NCI-H82 treated with DMSO at 0.1 percent for 48 hours (cell line): ENCODE data around the gene VKORC1L1.
"Not testable (repeated sequence)": the region's sequence is repeated elsewhere in the genome, so short reads cannot be mapped to it uniquely, and the experiment has no call there.

ENCODE experiments used
- DNase-seq: peaks from one replicate; lab custom pipeline; 2025; ENCODE audit not compliant: unreplicated experiment; lab: John Stamatoyannopoulos, UW

VKORC1L1 gene

GRCh38 chr7:65872776-65873581 is at the start of gene VKORC1L1:
Gene VKORC1L1, plus strand, starts transcription at chr7:65873074. Its CDS starts 298 bp downstream, at chr7:65873372.
- DNase-seq = peak; percentile 62

- DNase-seq = no peak
Observed at GRCh38 chr7:65827366-65827765, 45.5 kb upstream of the VKORC1L1 start.

GRCh38 chr7:65832281-65832680 is 40.6 kb upstream of the VKORC1L1 start:
- no peak for DNase-seq

- not testable (repeated sequence) for DNase-seq
Observed at GRCh38 chr7:65836684-65837083, 36.2 kb upstream of the VKORC1L1 start.

GRCh38 chr7:65837541-65837956 is 35.3 kb upstream of the VKORC1L1 start:
- not testable (repeated sequence) for DNase-seq

- DNase-seq = no peak
Observed at GRCh38 chr7:65839846-65840245, 33.0 kb upstream of the VKORC1L1 start.

GRCh38 chr7:65840446-65840845 is 32.4 kb upstream of the VKORC1L1 start:
- DNase-seq = no peak

- DNase-seq = not testable (repeated sequence)
Observed at GRCh38 chr7:65843616-65844015, 29.3 kb upstream of the VKORC1L1 start.

- DNase-seq = no peak
Observed at GRCh38 chr7:65846008-65846570, 26.8 kb upstream of the VKORC1L1 start.

GRCh38 chr7:65853426-65853825 is 19.4 kb upstream of the VKORC1L1 start:
- DNase-seq = not testable (repeated sequence)

GRCh38 chr7:65853892-65854291 is 19.0 kb upstream of the VKORC1L1 start:
- not testable (repeated sequence) for DNase-seq

- not testable (repeated sequence) for DNase-seq
Observed at GRCh38 chr7:65857321-65857894, 15.5 kb upstream of the VKORC1L1 start.

- DNase-seq = not testable (repeated sequence)
Observed at GRCh38 chr7:65858660-65859059, 14.2 kb upstream of the VKORC1L1 start.

GRCh38 chr7:65866244-65866643 is 6.6 kb upstream of the VKORC1L1 start:
- not testable (repeated sequence) for DNase-seq

GRCh38 chr7:65867681-65868080 is 5.2 kb upstream of the VKORC1L1 start:
- DNase-seq = not testable (repeated sequence)

GRCh38 chr7:65869312-65869711 is 3.6 kb upstream of the VKORC1L1 start:
- not testable (repeated sequence) for DNase-seq

- not testable (repeated sequence) for DNase-seq
Observed at GRCh38 chr7:65871451-65871850, 1.4 kb upstream of the VKORC1L1 start.

GRCh38 chr7:65873582-65874193 is 814 bp downstream of the VKORC1L1 start:
- not testable (repeated sequence) for DNase-seq

GRCh38 chr7:65875715-65876114 is 2.8 kb downstream of the VKORC1L1 start:
- DNase-seq = not testable (repeated sequence)

GRCh38 chr7:65879292-65880153 is 6.6 kb downstream of the VKORC1L1 start:
- not testable (repeated sequence) for DNase-seq

GRCh38 chr7:65880242-65880641 is 7.4 kb downstream of the VKORC1L1 start:
- DNase-seq = not testable (repeated sequence)
